HG02610 (cell line): ENCODE results near the gene NT5M.

ENCODE experiments used
- ATAC-seq: cut with Tn5 transposase; IDR thresholded peaks from one replicate; pipeline ENCODE4 v1.9.1; 2021; ENCODE audit warnings: mild to moderate bottlenecking, moderate library complexity; ENCODE audit not compliant: unreplicated experiment

Gene NT5M

GRCh38 chr17:17352836-17353624, 49.9 kb downstream of the NT5M start:
- no peak for ATAC-seq

GRCh38 chr17:17353625-17354484, 50.7 kb downstream of the NT5M start:
- no peak for ATAC-seq

GRCh38 chr17:17354560-17355349, 51.6 kb downstream of the NT5M start:
- ATAC-seq, result no peak

GRCh38 chr17:17355426-17355825, 52.3 kb downstream of the NT5M start:
- no peak for ATAC-seq

GRCh38 chr17:17356149-17356930, 53.2 kb downstream of the NT5M start:
- no peak for ATAC-seq

GRCh38 chr17:17356931-17357270, 53.7 kb downstream of the NT5M start:
- ATAC-seq, result no peak

- no peak for ATAC-seq
These were observed 55.0 kb downstream of the NT5M start for GRCh38 chr17:17358060-17358751.

GRCh38 chr17:17358866-17359265, 55.7 kb downstream of the NT5M start:
- no peak for ATAC-seq

GRCh38 chr17:17359271-17359670, 56.1 kb downstream of the NT5M start:
- no peak for ATAC-seq

- ATAC-seq, result no peak
These were observed 57.0 kb downstream of the NT5M start for GRCh38 chr17:17360087-17360730.

- no peak for ATAC-seq
These were observed 58.3 kb downstream of the NT5M start for GRCh38 chr17:17361543-17361866.

- ATAC-seq, result no peak
These were observed 58.8 kb downstream of the NT5M start for GRCh38 chr17:17361867-17362539.

GRCh38 chr17:17362540-17362930, 59.4 kb downstream of the NT5M start:
- ATAC-seq, result no peak

- ATAC-seq, result no peak
These were observed 60.6 kb downstream of the NT5M start for GRCh38 chr17:17363638-17364337.

GRCh38 chr17:17364338-17364667, 61.1 kb downstream of the NT5M start:
- ATAC-seq, result no peak

GRCh38 chr17:17365476-17366110, 62.4 kb downstream of the NT5M start:
- no peak for ATAC-seq

- ATAC-seq, result no peak
These were observed 63.1 kb downstream of the NT5M start for GRCh38 chr17:17366235-17366634.
